ENCODE data around the gene GAL.

Gene GAL

DNA sequence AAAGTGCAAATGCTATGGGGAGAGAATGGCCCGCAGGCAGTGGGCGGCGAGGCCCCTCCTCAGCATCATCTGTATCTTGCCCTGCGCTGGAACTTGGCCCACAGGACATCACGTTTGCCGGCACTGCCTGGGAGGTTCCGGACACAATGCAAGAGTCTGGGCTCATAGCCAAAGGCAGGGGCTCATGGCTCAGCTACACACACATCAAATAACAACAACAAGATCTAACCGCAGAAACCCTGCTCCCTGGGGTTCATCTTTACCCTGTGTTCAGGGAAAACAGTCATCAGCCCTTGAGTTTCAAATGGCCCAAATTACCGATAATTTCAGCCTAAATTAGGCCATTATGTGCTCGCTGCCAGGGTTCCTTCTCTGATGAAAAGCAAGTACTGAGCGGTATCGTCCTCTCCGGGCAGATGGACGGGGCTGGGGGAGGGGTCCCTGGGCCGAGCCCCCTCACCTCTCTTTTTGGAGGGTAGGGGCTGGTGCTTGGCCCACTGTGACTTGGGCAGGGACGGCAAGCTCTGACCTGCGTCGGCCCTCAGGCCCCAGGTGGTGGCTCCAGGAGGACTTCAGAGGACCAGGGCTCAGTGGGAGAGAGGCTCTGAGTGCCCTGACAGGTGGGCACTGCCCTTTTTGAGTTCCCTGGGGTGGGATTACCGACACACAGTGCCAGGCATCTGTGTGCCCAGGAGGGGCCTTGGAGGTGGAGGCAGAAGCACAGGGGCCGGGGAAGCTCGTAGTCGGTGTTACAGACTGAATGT lies 25.0 kb upstream of the GAL start:
- peak; percentile 97 for DNase-seq (ENCODE audit: low spot score)

DNA sequence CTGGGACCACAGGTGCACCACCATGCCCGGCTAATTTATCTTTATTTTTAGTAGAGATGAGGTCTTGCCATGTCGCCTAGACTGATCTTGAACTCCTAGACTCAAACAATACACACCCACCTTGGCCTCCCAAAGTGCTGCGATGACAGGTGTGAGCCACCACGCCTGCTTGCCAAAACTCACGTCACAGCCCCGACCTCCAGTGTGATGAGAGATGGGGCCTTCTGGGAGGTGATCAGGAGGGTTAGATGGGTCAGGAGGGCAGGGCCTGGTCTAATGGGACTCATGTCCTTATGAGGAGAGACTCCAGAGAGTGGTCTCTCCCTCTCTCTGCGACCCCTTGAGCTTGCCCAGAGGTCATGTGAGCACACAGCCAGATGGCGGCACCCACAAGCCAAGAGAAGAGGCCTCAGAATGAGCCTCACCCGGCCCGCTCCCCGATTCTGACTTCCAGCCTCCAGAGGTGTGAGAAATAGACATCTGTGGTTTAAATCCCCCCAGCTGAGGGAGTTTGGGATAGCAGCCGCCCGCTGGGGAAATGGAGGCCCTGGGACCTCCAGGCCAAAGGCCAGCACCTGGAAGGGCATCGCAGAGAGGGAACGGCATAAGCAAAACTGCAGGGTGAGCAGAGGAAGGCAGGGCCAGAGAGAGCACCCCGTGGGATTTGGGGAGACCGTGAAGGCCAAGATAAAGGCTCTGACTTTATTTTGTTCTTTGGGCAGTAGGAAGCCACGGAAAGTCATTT lies 24.1 kb upstream of the GAL start:
- DNase-seq (ENCODE audit: low spot score) = no peak

DNA sequence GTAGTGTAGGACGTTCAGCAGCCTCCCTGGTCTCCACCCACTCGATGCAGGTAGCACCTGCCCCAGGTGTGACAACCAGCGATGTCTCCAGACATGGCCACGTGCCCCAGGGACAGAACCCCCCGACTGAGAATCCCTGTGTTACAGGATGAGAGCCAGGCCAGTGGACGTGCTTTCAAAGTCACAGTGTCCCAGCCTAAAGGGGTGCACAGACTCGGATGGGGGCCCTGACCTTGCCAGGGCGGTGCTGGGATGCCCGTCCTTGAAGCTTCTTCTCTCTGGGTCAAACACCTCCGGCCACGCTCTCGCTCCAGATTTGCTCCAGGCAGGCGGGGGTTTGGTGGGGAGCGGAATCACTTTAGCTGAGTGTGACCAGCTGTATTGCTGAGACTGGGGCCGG lies 23.3 kb upstream of the GAL start:
- no peak for DNase-seq (ENCODE audit: low spot score)

DNA sequence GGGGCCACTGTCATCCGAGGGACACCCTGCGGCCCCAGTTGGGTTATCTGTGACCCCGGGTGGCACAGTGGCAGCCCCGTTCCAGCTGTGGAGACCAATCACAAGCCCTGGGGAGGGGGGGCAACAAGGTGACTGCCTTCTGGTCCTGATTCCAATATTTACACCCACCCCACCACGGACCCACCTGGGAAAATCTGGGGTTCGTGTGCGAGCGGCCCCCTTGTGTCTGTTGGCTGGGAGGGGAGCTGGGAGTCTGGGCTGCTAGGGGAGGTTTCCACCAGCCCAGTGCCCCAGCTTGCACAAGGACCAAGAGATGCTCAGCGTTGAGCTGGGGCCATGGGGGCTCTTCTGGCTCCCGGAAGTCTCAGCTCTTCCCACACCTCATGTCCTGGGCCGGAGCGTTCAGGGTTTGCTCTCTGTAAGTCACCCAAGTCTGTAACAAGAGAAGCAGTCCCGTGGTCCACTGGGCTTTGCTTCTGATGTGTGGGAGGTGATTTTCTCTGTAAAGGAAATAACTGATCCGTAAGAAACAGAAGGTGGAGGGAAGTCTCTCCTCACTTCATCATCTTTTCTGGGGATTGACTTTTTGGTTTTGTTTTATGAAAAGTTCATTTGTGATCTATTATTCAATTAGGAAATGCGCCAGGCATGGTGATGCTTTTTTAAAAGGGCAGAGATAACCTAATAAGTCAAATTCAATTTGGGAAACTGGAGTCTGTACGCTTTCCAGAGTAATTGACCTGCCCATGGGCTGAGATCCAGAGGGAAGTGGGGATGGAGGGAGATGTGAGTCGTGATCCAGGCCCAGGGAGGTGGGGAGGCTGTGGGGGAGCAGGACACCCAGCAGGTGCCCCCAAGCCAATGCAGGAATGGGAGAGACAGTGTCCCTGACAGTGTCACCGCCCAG lies 22.4 kb upstream of the GAL start:
- no peak for DNase-seq (ENCODE audit: low spot score)

DNA sequence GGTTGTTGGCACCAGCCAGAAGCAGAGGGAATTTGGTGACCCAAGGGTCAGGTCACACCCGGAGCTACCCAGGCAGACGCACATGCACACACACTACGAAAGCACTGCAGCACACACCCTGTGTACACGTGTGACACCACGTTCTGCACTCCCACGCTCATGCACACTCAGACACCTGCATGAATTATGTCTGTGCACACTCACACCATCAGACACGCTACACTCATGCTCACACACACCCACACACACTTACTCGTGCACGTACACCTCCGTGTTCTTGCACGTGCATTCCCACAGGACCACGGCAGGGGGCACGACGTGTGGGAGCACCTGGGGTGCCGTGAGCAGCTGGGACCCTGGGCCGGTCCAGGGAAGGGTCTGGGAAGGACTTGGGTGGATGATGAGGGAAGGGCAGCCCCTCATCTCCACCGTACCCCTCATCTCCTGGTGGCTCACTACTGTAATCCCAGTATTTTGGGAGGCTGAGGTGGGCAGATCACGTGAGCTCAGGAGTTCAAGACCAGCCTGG lies 20.8 kb upstream of the GAL start:
- DNase-seq (ENCODE audit: low spot score) = no peak

DNA sequence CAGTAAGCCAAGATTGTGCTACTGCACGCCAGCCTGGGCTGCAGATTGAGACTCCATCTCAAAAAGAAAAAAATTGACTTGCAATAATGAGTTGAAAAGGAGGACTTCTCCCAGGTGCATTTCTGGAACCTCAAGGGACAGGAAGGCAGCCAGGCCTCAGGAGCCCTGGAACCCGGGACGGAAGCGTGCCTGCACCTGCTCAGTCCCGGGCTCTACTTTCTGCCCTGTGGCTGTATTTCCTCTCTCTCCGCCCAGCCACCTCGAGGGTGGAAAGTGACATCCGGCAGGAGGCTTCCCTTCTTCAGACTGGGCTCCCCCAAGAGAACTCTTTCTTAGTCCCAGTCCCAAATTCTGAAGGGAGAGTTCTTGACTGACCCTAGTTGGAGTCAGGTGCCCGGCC lies 20.2 kb upstream of the GAL start:
- DNase-seq (ENCODE audit: low spot score) = no peak

DNA sequence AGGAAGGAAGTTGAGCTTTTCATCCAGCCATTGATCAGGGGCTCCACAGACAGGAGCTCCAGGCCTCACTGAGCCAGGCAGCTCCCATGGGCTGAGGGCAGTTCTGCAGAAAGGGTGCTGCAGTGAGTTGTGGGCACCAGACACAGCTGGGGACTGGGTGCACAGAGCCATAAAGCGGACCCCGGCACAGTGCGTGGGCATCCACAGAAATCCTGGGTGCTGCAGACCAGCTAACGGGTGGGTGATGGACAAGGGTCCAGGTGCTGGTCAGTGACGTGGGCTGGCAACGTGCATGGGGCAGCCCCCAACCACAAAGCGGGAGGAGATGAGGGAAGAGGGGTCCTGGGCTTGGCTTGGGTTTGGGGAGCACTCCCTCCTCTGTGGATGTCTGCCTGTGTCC lies 19.4 kb upstream of the GAL start:
- DNase-seq (ENCODE audit: low spot score) = no peak

DNA sequence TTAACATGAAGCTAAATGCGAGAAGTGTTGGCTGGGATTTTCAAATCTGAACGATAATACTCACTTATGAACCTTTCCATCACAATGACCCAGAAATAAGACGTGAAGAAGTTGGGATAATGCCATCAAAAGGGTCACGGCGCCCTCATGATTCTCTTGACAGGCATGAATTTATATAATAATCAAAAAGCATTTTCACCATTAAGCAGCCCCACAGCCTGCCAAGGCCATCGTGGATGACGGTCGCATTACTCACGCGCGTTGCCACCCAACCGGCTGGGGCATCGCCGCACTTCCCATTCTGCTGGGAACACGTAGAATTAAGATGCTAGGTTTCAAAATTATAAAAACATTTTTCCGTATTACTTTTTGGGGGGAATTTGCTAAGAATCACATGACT lies 18.9 kb upstream of the GAL start:
- no peak for DNase-seq (ENCODE audit: low spot score)

DNA sequence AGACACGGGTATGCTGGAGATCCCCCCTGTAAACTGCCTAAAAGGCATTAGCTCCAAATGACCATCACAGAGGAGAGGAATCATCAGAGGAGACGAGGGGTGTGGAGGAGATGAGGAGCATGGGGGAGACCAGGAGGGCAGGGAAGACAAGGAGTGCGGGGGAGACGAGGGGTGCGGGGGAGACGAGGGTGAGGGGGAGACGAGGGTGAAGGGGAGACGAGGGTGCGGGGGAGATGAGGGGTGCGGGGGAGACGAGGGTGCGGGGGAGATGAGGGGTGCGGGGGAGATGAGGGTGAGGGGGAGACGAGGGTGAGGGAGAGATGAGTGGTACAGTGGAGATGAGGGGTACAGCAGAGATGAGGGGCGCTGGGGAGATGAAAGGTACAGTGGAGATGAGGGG lies 17.5 kb upstream of the GAL start:
- DNase-seq (ENCODE audit: low spot score) = no peak

DNA sequence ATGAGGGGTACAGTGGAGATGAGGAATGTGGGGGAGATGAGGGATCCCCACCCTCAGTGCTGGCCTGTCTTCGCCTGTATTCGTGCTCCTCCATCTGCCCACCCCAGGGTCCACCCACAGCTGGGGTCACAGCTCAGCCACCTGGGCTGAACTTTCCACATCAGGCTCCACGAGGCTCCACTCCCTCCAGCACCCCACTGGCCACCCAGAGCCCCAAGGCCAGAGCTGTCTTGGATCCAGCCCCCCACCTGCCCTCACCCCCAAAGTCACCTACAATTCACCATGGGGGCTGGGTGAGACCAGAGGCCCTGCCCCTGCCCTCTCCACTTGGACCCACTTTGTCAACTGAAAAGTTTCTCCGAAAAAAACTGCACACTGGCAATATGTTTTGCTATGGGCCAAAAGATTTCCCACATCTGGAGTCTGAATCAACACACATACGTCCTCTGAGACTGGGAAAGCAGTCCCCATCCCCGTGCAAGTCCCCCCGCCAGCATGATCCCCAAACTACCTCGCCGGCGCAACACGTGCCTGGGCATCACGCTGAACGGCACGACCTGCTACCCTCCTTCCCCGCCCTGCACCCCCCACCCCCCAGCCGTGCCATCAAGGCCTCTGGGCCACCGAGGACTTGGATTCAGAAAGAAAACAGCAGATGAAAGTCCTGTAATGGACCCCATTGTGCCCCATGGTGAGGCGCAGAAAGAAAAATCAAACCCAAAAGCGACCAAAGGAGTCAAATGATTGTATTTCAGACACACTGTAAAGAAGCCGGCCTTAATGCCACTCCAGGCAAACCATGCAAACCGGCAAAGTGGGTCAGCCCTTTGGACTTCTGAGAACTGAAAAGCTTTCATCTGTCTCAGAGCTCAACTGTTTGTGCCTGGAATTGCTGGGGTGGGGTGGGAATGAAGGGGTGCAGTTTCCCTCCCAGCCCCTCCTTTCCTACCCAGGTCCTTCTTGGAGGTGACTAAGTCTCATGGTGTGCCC lies 16.5 kb upstream of the GAL start:
- DNase-seq (ENCODE audit: low spot score) = no peak

DNA sequence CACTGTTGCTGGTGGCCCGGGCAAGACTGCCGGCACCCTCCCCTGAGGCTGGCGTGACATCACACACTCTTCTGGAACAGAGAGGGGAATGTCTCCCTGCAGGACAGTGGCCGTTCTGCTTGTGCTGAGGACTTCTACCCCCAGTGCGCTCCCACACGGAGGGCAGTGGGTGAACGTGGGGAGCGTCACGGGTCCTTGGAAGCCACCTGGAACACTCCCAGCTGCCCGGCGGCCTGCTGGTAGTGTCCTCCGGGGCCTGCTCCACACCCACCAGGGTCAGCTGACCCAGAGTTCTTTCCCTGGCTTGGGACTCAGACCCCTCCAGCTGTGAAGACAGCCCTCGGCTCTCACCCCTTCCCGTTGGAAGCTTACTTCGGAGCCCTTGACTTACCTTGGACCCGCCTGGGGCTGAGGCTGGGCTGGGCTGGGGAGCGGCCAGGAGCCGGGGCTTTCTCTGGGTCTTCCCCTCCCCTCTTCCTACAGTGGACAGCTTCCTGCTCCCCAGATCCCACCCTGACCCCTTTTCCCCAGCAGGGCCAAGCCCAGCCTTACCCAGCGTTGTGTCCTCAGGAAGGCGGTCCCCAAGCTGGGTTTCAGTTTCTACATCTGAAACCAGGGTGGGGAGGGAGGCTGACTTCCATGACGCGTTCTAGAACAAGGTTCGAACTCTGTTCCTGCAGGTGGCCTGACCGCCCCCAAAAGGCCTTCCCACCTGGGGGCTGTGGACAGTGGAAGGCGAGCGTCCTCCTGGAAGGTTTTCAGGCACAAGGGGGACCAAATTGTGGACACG lies 14.8 kb upstream of the GAL start:
- no peak for DNase-seq (ENCODE audit: low spot score)

DNA sequence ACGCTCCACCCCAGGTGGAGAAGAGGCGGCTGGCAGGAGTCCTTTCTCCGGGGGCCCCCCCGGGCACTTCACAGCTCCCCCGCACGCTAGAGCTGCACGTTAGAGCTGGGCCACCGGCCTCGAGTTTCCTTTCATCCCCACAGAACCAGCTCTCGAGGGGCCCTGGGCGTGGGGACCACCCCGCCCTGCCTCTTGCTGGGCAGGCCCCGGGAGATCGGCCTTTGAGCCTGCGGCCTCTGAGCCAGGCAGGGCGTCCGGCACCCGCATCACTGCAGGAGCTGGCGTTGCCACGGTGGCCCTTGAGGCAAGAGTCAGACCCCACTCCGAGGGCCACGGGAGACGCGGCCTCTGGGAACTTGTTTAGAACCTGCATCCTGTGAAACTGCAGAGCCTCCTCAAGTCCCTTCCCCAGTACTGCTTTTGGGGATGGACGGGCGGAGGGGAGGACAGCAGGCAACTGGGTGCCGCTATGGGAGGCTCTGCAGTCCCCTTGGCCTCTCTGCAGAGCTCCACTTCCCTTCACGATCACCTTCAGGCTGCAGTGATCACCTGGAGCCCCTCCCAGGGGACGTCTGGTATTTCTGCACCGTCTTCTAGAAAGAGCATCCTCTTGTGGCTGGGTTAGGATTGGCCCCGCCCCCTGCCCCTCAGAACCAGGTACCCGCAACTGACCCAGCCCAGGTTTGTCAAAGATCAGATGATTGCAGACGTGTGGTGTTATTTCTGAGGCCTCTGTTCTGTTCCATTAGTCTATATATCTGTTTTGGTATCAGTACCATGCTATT lies 13.9 kb upstream of the GAL start:
- DNase-seq (ENCODE audit: low spot score) = no peak

DNA sequence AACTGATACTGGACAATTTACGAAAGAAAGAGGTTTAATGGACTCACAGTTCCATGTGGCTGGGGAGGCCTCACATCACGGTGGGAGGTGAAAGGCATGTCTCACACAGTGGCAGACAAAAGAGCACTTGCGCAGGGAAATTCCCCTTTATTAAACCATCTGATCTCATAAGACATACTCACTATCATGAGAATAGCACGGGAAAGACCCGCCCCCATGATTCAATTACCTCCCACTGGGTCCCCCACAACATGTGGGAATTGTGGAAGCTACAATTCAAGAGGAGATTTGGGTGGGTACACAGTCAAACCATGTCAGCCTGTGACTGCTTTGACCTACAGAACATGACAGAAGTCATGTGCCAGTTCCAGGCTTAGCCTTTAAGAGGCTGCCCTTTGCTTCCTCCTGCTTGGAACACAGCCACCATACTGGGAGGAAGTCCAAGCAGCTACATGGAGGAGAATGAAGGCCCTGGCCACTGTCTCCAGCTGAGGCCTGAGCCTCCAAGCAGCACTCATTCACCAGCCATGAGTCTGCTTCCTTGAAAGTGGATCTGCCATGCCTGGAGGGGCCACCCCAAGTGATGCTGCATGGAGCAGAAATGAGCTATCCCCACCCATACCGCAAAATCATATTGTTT lies 10.9 kb upstream of the GAL start:
- no peak for DNase-seq (ENCODE audit: low spot score)

DNA sequence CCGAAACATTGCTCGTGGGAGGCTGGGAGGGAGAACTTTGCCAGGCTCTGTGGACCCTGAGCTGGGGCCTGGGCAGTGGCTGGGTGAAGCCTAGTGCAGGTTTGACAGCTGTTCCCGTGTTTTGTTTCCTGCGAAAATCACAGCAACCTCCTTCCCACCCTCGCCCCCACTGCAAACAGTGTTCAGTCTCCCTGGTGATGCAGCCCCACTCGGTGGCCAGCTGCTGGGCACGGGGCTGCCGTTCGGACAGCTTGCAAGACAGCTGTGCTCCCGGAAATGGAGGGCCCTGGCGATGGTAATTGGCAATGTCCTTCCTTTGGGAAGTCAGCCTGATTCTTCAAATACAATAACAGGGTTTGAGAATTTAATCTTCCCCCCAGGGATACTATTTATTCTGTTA lies 10.4 kb upstream of the GAL start:
- DNase-seq (ENCODE audit: low spot score) = no peak

DNA sequence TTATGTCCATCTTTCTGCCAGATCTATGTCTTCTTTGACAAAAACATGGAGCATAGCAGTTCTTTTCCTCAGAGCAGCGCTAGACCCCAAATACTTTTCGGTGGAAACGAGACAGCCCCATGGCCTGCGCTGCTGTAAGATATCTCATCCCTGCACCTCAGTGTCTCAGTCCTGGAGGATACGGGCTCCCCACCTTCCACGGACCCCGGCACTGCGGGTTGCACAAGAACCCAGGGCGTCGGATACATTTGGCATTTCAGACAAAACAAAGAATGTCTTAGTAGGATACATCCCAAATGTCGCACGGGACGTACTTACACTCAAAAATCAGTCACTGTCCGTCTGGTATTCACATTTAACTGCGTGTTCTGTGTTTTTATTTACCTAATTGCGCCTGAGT lies 9.9 kb upstream of the GAL start:
- no peak for DNase-seq (ENCODE audit: low spot score)

DNA sequence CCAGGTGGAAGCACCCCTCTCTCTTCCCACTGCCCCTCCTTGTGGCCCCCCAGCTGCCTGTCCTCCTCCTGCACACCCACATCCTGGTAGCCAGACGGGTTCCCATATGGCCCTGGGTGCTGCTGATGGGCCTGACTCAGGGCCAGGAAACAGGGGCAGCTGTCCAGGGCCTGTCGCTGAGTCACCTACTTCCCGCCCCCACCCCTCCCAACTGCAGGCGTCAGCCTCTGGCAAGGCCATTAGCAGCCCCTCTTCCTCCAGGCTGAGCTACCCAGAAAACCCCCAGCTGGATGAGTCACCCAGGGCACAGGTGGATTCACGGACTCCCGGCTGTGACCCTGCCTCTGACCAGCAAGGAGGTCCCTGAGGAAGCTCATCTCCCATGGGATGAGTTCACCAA lies 6.9 kb upstream of the GAL start:
- DNase-seq (ENCODE audit: low spot score) = peak; percentile 83

DNA sequence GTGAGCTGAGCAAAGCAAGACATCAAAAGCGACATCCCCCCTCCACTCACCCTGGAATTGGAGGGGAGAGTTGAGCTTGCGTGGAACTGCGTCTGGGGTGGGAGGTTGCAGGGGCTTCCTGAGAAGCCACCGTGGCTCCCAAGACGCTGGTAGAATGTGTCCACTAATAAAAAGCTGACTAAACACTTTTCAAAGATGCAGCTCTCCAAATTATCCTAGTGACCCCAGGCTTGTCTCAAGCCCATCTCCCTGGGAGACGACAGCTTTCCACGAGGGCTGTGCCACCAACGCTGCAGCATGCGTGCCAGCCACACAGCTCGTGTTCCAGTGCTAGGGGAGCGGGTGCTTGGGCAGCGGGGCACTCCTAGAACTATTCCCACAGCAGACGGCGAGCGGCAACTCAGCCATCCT lies 6.3 kb upstream of the GAL start:
- no peak for DNase-seq (ENCODE audit: low spot score)

DNA sequence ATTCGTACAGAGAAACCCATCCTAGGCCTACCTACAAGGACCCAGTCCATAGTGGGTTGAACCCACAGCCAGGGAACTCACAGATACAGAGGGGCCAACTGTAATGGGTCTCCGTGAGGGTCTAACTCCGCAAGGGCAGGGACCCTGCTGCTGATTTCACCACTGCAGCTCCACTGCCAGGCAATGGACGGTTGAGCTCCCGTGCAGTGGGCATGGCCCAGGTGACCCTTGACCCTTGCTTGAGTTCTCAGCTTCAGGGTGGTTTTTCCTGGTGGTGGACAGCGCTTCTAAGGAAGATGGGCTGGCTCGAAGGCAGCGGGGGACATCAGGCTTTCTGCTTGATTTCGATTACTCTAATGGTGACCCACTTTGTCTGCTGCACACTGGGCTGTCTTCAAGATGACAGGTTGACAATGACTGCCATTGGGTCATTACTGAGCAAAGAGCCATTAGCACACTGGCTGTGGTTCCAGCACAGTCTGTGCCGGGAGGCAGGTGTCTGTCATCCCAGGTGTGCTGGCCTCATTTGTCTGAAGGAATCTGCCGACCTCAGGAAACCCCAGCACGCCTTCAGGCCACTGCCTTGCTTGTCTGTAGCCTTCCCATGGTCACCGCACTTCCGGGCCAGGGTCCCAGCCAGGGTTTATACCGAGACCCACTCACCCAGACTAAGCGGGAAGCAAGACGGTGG lies 3.7 kb upstream of the GAL start:
- no peak for DNase-seq (ENCODE audit: low spot score)
